SJSA1 (cell line): Measurements from ENCODE around the gene DENND10. TPM values are rescaled to one million over a fixed set of nuclear protein-coding genes. Genes with fewer than 3 reads are reported as not detected.
"Not testable (repeated sequence)": the region's sequence is repeated elsewhere in the genome, so short reads cannot be mapped to it uniquely, and the experiment has no call there.

ENCODE experiments used
- DNase-seq, 2 experiments: peaks; one replicate each; pipeline ENCODE4 v3.0.0-alpha.2; 2015 to 2020; ENCODE audit warnings: low spot score in 2 of 2, low read depth in 1 of 2
- H3K27ac ChIP-seq: fragments of 250-450 bp; sonication (Bioruptor Pico); 2 replicates; pipeline ENCODE4 v1.5.1; 2020; ENCODE audit warnings: mild to moderate bottlenecking, moderate library complexity
- H3K27me3 ChIP-seq: fragments of 250-450 bp; sonication (Bioruptor Pico); replicated peaks from 2 replicates; pipeline ENCODE4 v1.5.1; 2020; ENCODE audit warnings: mild to moderate bottlenecking, moderate library complexity
- H3K36me3 ChIP-seq: fragments of 250-450 bp; sonication (Bioruptor Pico); 2 replicates; pipeline ENCODE4 v1.5.1; 2020; ENCODE audit warnings: mild to moderate bottlenecking
- H3K4me1 ChIP-seq: fragments of 250-450 bp; sonication (Bioruptor Pico); replicated peaks from 2 replicates; pipeline ENCODE4 v1.6.1; 2021; ENCODE audit warnings: mild to moderate bottlenecking
- H3K4me3 ChIP-seq: fragments of 250-450 bp; sonication (Bioruptor Pico); 2 replicates; pipeline ENCODE4 v1.5.1; 2020; ENCODE audit warnings: mild to moderate bottlenecking
- H3K9me3 ChIP-seq: fragments of 250-450 bp; sonication (Bioruptor Pico); replicated peaks from 2 replicates; pipeline ENCODE4 v1.5.1; 2020; ENCODE audit warnings: mild to moderate bottlenecking
- total RNA-seq: library from RNA; depleted of rRNA; stranded (reverse); fragments of >200 nt; shearing (Covaris generic); gene quantifications from 2 replicates; pipeline ENCODE4 v1.2.3, GENCODE V29; 2014

Gene DENND10
- total RNA-seq, 1 experiment from 2014 or later = 48.4 TPM

DNA sequence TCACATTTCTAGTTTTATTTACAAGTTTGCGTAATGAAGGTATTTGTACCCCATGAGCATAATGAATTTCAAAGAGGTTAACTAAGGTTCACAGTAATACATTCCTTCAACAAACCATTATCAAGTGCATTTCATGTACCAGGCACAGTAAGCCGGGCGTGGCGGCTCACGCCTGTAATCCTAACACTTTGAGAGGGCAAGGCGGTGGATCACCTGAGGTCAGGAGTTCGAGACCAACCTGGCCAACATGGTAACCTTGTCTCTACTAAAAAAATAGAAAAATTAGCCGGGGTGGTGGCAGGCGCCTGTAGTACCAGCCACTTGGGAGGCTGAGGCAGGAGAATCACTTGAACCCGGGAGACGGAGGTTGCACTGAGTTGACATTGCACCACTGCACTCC, 19.0 kb upstream of the DENND10 start:
- Histone ChIP-seq H3K4me1 (peaks cover 7% of the 10 kb centered on the region), H3K9me3 (no peaks in the 10 kb centered on the region), H3K4me3 (no peak overlapping the region), H3K36me3 (peaks cover 7% of the 10 kb centered on the region), H3K27me3 (no peaks in the 10 kb centered on the region), H3K27ac (no peak overlapping the region)
- DNase-seq = no peak

DNA sequence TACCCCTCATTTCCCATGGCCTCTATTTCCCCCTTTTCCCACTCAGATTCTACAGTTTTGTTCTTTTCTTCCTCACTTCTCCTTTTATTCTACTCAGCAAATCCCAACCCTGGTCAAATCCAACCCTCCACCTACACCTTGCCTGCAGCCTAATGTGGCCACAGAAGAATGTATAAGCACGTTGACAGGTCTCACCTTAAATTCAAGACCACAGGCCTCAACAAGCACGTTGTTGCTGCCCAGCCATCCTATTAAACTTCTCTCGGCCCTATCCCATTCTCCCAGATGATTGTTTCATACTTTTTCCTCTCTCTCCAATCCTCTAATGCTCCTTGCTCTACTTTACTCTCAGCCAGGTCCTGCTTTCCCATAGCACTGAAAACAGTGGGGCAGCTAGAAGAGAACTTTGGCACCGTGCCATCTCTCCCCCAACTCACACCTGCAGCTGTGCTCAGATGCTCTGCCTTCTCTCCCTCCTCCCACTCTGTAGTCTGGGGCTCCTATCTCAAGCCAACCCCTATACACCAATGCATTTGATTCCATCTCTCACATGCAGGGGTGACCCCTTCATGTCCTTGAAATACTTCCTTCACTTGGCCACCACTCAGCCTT, 16.5 kb upstream of the DENND10 start:
- no peak for DNase-seq
- Histone ChIP-seq H3K27ac (no peak overlapping the region), H3K4me1 (peaks cover 14% of the 10 kb centered on the region)

DNA sequence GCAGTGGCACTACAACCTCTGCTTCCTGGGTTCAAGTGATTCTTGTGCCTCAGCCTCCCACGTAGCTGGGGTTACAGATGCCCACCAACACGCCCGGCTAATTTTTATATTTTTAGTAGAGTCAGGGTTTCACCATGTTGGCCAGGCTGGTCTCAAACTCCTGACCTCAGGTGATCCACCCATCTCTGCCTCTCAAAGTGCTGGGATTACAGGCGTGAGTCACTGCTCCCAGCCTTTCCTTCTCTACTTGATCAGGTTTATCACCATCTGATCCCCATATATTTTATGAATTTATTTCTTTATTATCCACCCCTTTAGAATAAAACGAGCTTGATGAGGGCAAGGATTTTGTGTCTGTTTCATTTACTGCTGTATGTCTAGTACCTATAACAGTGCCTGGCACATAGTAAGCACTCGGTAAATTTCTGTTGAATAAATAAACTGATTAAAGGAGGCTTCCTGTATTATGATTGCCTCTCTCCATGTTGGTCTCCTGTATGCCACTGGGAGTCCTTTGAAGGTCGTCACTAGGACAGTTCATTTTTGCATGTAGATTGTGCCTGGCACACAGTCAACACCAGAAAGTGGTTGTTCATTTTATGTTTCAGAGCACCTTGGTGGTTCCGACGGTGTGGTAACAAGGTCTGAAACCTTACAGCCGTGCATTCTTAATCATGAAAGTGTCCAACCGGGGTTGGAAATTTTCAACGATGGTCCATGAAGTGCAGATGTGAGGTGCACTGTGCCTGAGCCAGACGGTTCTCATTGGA, 13.7 kb upstream of the DENND10 start:
- Histone ChIP-seq H3K9me3 (no peaks in the 10 kb centered on the region), H3K27ac (peak overlapping the region; percentile 13; the same call in 1 of the 2 replicates), H3K4me1 (peaks cover 14% of the 10 kb centered on the region), H3K4me3 (no peak overlapping the region), H3K27me3 (no peaks in the 10 kb centered on the region), H3K36me3 (no peaks in the 10 kb centered on the region)
- DNase-seq = no peak

More for the DNA sequence above, 16.5 kb upstream of the DENND10 start:
- Histone ChIP-seq H3K9me3 (no peaks in the 10 kb centered on the region), H3K27me3 (no peaks in the 10 kb centered on the region), H3K4me3 (no peak overlapping the region), H3K36me3 (no peaks in the 10 kb centered on the region)

DNA sequence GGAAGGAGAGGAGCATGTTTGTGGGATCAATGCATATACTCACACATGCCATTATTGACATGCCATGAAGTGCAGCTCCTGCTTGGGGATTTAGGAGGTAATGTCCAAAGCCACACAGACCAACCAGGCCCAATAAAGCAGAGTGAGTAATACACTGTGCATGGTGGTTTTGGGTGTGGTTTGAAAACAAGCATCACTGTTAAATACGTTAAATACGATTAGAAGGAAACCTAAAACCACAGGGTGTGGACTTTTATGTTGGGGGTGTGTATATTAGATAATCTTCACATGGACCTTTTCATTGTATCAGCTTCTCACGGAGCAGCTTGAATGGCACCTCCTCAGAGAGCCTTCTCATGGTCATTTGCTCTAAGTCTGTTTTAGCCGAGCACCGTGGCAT, 12.9 kb upstream of the DENND10 start:
- H3K4me3 ChIP-seq = no peak overlapping the region
- DNase-seq = peak; percentile 60 to 71
- H3K27me3 ChIP-seq = no peaks in the 10 kb centered on the region
- H3K9me3 ChIP-seq = no peaks in the 10 kb centered on the region
- H3K27ac ChIP-seq = peak overlapping the region; percentile 13; the same call in 1 of the 2 replicates
- peaks cover 14% of the 10 kb centered on the region for H3K4me1 ChIP-seq
- H3K36me3 ChIP-seq = no peaks in the 10 kb centered on the region

DNA sequence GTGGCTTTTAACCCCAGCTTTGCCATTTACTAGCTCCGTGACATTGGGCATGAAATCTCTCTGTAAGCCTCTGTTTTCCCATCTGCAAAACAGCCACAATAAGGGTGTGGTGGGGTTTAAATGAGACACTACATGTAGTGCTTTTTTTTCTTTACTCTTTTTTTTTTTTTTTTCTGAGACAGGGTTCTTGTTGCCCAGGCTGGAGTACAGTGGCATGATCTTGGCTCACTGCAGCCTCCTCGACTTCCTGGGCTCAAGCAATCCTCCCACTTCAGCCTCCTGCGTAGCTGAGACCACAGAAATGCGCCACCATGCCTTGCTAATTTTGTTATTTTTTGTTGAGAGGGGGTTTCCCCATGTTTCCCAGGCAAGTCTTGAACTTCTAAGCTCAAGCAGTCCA, 8.3 kb upstream of the DENND10 start:
- no peak for DNase-seq
- no peaks in the 10 kb centered on the region for H3K27me3 ChIP-seq
- no peaks in the 10 kb centered on the region for H3K36me3 ChIP-seq
- no peak overlapping the region for H3K27ac ChIP-seq
- H3K4me1 ChIP-seq = peaks cover 8% of the 10 kb centered on the region
- no peak overlapping the region for H3K4me3 ChIP-seq
- H3K9me3 ChIP-seq = no peaks in the 10 kb centered on the region

DNA sequence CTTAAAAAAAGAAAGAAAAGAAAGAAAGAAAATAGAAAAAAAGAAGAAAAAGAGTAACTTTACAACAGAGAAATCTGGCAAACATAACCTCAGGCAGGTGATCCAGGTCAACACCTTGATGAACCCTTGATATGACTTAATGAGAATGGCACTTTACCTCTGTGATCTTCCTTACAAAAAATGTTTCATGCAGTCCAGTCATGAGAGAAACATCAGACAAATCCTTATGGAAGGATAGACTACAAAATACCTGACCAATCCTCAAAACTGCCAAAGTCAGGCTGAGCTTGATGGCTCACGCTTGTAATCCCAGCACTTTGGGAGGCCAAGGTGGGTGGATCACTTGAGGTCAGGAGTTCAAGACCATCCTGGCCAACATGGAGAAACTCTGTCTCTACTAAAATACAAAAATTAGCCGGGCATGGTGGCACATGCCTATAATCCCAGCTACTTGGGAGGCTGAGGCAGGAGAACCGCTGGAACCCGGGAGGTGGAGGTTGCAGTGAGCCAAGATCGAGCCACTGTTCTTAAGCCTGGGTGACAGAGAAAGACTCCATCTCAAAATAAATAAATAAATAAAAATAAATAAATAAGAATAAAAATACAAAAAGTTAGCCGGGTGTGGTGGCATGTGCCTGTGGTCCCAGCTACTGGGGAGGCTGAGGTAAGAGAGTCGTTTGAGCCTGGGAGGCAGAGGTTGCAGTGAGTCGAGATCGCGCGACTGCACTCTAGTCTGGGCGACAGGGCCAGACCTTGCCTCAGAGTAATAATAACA, 7.1 kb upstream of the DENND10 start:
- H3K27ac ChIP-seq, H3K9me3 ChIP-seq, H3K36me3 ChIP-seq, DNase-seq, H3K27me3 ChIP-seq, H3K4me1 ChIP-seq, H3K4me3 ChIP-seq: not testable (repeated sequence)

DNA sequence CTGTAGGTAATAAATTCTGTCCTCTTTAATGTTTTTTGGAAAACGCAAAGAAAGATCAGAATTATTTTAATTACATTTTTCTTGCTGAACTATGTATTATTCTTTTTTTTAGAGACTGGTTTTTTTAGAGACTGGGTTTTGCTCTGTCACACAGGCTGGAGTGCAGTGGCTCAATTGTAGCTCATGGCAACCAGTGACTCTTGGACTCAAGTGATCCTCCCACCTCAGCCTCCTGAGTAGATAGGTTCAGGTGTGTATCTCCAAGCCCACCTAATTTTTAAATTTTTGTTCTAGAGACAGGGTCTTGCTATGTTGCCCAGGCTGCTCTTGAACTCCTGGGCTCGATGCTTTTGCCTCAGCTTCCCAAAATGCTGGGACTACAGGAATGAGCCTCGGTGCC, 5.3 kb upstream of the DENND10 start:
- H3K4me1 ChIP-seq = 0 out of 2 replicates have a peak, but pooled peaks cover 4% of the 10 kb centered on the region
- H3K36me3 ChIP-seq = no peaks in the 10 kb centered on the region
- no peaks in the 10 kb centered on the region for H3K9me3 ChIP-seq
- DNase-seq = no peak
- H3K4me3 ChIP-seq = no peak overlapping the region
- no peaks in the 10 kb centered on the region for H3K27me3 ChIP-seq
- H3K27ac ChIP-seq = no peak overlapping the region

DNA sequence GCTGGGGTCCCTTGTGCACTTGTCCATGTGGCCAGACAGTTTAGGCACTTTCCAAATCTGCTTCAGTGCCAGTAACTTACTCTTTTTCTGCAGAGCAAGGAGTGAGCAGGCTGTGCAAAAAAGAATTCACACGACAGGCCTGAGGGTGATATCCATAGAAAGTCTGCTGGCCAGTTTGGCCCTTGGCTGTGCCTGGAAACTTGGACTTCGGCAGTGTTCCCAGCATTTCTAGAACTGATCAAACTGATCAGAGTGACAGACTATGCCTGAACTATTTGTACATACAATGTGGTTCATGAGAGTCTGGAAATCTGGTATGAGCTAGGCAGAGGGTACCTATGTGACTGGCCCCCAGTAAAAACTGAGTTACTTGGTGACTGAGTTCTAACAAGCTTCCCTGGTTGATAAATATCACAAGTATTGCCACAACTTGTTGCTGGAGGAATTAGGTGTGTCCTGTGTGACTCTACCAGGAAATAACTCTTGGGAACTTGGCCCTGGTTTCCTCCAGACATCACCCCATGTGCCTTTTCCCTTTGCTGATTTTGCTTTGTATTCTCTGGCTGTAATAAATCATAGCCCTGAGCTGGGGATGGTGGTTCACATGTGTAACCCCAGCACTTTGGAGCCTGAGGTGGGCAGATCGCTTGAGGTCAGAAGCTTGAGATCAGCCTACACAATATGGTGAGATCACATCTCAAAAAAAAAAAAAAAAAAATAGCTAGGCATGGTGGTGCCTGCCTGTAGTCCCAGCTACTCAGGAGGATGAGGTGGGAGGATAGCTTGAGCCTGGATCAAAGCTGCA, 3.3 kb upstream of the DENND10 start:
- Histone ChIP-seq H3K9me3 (no peaks in the 10 kb centered on the region; the same call in 1 of the 2 replicates), H3K27ac (no peak overlapping the region), H3K36me3 (peaks cover 3% of the 10 kb centered on the region; the same call in 1 of the 2 replicates), H3K4me3 (no peak overlapping the region), H3K27me3 (no peaks in the 10 kb centered on the region), H3K4me1 (peaks cover 17% of the 10 kb centered on the region)
- no peak for DNase-seq

DNA sequence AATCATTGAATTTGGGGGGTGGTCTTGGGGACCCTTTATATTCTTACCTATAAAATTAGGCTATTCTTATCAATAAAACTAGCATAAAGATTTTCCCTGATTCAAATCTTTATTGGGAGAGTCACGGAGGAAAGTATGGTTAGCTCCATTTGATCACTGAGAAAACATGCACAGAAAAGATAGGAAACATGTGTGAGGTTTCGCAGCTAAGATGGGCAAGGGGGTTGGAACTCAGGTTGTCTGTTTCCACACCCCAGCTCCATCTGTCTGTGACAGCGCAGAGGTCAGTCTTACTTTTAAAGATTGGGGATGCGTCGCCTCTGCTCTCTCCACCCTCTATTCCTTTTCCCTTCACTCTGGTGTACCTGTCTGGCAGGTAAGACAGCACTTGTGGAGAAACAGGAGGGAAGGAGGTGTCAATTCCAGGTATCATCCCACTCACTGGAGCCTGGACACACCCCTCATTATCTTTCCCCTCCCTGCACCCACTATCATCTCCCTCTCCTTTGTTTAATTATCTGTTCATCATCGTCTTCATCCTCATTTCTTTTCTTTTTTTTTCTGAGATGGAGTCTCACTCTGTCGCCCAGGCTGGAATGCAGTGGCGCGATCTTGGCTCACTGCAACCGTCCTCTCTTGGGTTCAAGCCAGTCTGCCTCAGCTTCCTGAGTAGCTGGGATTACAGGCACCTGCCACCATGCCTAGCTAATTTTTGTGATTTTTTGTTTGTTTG, 2.4 kb upstream of the DENND10 start:
- H3K4me3 ChIP-seq = no peak overlapping the region
- DNase-seq = no peak
- H3K27ac ChIP-seq = no peak overlapping the region
- peaks cover 3% of the 10 kb centered on the region; the same call in 1 of the 2 replicates for H3K36me3 ChIP-seq
- peaks cover 17% of the 10 kb centered on the region for H3K4me1 ChIP-seq
- H3K27me3 ChIP-seq = no peaks in the 10 kb centered on the region
- no peaks in the 10 kb centered on the region; the same call in 1 of the 2 replicates for H3K9me3 ChIP-seq

DNA sequence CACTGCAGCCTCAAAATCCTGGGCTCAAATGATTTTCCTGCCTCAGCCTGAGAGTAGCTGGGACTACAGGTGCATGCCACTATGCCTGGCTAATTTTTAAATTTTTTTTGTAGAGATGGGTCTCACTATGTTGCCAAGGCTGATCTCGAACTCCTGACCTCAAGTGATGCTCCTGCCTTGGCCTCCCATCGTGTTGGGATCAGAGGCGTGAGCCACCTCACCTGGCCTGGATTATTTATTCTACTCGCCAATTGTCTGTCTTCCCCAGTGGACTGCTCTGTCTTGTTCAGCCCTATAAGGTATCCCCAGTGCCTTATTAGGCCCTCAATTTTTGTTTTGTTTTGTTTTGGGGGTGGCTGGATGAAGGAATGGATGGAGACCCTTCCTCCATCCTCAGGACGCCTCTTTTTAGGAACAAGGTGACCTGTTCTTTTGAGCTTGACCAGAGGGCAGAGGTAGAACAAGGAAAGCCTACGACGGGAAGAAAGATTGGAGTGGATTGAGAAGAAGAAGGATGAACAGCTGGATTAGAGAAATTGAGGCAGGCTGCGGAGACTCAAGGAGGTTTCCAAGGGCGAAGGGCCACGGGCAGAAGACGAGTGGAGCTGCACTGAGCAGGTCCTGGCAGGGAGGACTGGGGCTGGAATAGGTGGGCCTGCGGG, 541 bp upstream of the DENND10 start:
- Histone ChIP-seq H3K27me3 (no peaks in the 10 kb centered on the region), H3K9me3 (no peaks in the 10 kb centered on the region; the same call in 1 of the 2 replicates), H3K27ac (no peak overlapping the region), H3K4me3 (no peak overlapping the region), H3K4me1 (peaks cover 17% of the 10 kb centered on the region), H3K36me3 (peaks cover 8% of the 10 kb centered on the region)
- DNase-seq = no peak

DNA sequence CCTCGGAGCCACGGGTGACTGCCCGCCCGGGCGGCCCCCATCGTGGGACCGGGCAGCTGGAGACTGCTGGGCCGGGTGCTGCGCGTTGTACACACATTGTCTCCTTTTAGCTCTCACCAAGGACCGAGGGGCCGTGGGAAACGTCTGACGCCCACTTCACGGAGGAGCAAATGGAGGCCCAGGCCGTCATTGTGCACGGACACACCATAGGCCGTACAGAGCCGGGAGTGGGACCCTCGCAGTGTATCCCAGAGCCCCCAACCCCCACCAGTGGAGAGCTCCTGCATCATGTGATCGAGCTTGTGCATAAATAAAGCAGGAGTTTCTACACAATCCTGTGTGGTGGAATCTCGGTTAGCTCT, 722 bp downstream of the DENND10 start:
- H3K9me3 ChIP-seq = no peaks in the 10 kb centered on the region; the same call in 1 of the 2 replicates
- H3K27ac ChIP-seq = no peak overlapping the region
- peaks cover 17% of the 10 kb centered on the region for H3K4me1 ChIP-seq
- H3K36me3 ChIP-seq = peaks cover 18% of the 10 kb centered on the region
- DNase-seq = peak in 1 of 2 experiments; percentile 34
- no peaks in the 10 kb centered on the region for H3K27me3 ChIP-seq
- peak overlapping the region; percentile 99 for H3K4me3 ChIP-seq

DNA sequence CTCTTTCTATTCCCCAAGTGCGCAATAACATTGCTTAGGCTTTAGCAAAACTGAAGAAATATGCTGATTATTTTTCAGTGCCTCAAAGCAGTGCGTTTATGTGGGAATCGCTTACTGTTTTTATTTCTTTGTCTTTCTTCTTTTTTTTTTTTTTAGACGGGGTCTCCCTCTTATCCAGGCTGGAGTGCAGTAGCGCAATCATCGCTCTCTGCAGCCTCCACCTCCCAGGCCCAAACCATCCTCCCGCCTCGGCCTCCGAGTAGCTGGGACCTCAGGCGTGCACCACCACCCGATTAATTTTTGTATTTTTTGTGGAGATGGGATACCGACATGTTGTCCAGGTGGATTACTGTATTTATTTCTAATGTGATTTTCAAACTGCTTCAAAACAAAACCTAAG, 1.2 kb downstream of the DENND10 start:
- Histone ChIP-seq H3K36me3 (peaks cover 18% of the 10 kb centered on the region), H3K9me3 (no peaks in the 10 kb centered on the region; the same call in 1 of the 2 replicates), H3K4me1 (peaks cover 17% of the 10 kb centered on the region), H3K27ac (no peak overlapping the region), H3K4me3 (peak overlapping the region; percentile 99), H3K27me3 (no peaks in the 10 kb centered on the region)
- DNase-seq = no peak
